NCI-H510A treated with DMSO at 0.1 percent for 48 hours (cell line): ENCODE results near the gene KCNA5.
A peak's percentile ranks its signal among the peaks of the same experiment; 100 is the strongest.

ENCODE experiments used
- DNase-seq: peaks from one replicate; lab custom pipeline; 2025; lab: John Stamatoyannopoulos, UW

Gene KCNA5

GRCh38 chr12:5043589-5044419, at the start of gene KCNA5:
Gene KCNA5, plus strand, starts transcription at chr12:5043879. Its CDS starts 269 bp downstream, at chr12:5044148.
- no peak for DNase-seq

- DNase-seq, result no peak
Measured at GRCh38 chr12:4994622-4995021, 49.1 kb upstream of the KCNA5 start.

GRCh38 chr12:4996714-4997113, 47.0 kb upstream of the KCNA5 start:
- DNase-seq, result no peak

GRCh38 chr12:4997939-4998338, 45.7 kb upstream of the KCNA5 start:
- DNase-seq, result no peak

- no peak for DNase-seq
Measured at GRCh38 chr12:5000204-5000603, 43.5 kb upstream of the KCNA5 start.

GRCh38 chr12:5000658-5001385, 42.9 kb upstream of the KCNA5 start:
- no peak for DNase-seq

GRCh38 chr12:5003025-5003666, 40.5 kb upstream of the KCNA5 start:
- peak; percentile 8 for DNase-seq

- DNase-seq, result no peak
Measured at GRCh38 chr12:5008661-5009060, 35.0 kb upstream of the KCNA5 start.

- no peak for DNase-seq
Measured at GRCh38 chr12:5010151-5010550, 33.5 kb upstream of the KCNA5 start.

- no peak for DNase-seq
Measured at GRCh38 chr12:5012337-5012736, 31.3 kb upstream of the KCNA5 start.

GRCh38 chr12:5013266-5013730, 30.4 kb upstream of the KCNA5 start:
- no peak for DNase-seq

GRCh38 chr12:5014269-5014668, 29.4 kb upstream of the KCNA5 start:
- no peak for DNase-seq

- no peak for DNase-seq
Measured at GRCh38 chr12:5015711-5016492, 27.8 kb upstream of the KCNA5 start.

GRCh38 chr12:5016526-5016925, 27.2 kb upstream of the KCNA5 start:
- DNase-seq, result no peak

GRCh38 chr12:5017638-5018348, 25.9 kb upstream of the KCNA5 start:
- no peak for DNase-seq

- DNase-seq, result no peak
Measured at GRCh38 chr12:5018677-5019076, 25.0 kb upstream of the KCNA5 start.

GRCh38 chr12:5022025-5022424, 21.7 kb upstream of the KCNA5 start:
- DNase-seq, result no peak

GRCh38 chr12:5022465-5023061, 21.1 kb upstream of the KCNA5 start:
- DNase-seq, result peak; percentile 64

- no peak for DNase-seq
Measured at GRCh38 chr12:5023842-5024241, 19.8 kb upstream of the KCNA5 start.

GRCh38 chr12:5026342-5026938, 17.2 kb upstream of the KCNA5 start:
- DNase-seq, result no peak
